HG02840 (cell line): ENCODE results near the gene TBC1D2B.

Experiments
- ATAC-seq: cut with Tn5 transposase; IDR thresholded peaks from one replicate; pipeline ENCODE4 v1.9.1; 2021; ENCODE audit warnings: mild to moderate bottlenecking, moderate library complexity, moderate number of reproducible peaks; ENCODE audit not compliant: unreplicated experiment, low FRiP score

TBC1D2B gene

GRCh38 chr15:78077053-78077870, at the start of gene TBC1D2B:
Gene TBC1D2B, minus strand, starts transcription at chr15:78077711. Its CDS starts 59 bp downstream, at chr15:78077652.
- no peak for ATAC-seq

DNA sequence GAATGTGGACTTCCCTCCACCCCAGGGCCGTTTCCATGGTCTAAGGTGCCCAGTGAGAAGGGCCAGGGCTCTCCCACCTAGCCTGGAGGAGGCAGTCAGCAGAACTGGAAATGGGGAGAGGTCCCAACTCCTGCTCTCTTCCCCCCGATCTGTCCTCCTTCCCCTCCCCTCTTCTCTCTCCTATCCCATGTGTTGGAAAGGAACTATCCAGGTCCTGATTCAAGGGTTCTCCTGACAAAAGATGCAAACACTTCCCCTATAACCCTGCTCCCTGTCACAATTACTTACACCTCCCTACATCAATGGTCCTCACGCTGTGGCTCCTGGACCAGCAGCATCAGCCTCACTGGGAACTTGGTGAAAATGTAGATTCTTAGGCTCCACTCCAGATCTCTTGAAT, 47.8 kb upstream of the TBC1D2B start:
- ATAC-seq = no peak

- ATAC-seq = no peak
Observed at GRCh38 chr15:78120523-78120922, 43.0 kb upstream of the TBC1D2B start.

GRCh38 chr15:78112551-78112950, 35.0 kb upstream of the TBC1D2B start:
- ATAC-seq = no peak

DNA sequence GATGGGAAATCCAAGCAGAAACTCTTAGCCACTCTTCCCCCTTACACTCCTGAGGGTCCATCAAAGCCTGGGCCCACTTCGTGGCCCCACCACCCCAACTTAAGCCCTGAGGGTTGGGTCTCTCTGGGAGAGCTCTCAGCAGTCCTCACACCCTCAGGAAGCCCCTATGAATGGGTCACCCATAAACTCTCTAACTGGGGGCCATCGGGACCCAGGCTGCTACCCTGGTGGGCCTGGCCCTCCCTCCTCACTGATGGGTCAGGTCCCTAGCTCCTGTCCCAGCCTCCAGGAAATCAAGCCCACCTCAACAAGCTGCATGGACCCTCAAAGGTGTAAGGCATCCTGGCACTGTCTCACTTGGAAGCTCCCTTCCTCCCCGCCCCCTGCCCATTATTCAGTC, 34.3 kb upstream of the TBC1D2B start:
- ATAC-seq = no peak

- ATAC-seq = no peak
Observed at GRCh38 chr15:78110916-78111475, 33.5 kb upstream of the TBC1D2B start.

DNA sequence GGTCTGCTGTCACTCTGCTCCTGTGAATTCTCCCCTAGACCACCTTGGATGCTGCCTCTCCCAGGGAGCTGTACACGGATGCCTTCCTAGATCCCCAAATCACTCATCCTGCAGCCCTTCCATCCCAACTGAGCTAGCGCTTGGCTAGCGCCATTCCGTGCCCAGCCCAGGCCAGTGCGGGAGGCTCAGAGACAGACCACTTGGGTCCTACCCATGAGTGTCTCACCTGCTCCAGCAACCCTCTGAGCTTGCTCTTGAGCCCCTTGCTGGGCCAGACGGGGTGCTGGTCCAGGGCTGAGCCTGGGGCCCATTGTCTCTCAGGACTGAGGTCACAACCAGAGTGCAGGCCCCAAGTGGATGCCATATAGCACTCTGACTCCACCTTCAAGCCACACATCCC, 32.6 kb upstream of the TBC1D2B start:
- ATAC-seq = no peak

DNA sequence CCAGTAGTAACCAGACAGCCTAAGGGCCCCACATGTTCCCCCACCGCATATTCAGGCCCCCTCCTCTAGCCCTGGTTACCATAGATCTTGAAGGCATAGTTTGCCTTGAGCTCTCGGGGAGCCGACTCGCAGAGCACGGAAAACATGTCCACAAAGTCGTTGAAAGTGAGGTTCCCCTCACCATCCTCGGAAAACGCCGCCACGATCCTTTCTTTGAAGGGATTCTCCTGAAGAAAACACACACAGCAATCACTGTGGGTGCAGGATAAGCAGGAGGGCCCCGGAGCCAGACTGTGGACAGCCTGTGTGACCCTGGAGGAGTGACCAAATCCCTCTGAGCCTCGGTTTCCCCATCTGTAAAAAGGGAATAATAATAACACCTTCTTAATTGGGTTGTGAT, 31.6 kb upstream of the TBC1D2B start:
- ATAC-seq = no peak

- no peak for ATAC-seq
Observed at GRCh38 chr15:78108300-78109084, 31.0 kb upstream of the TBC1D2B start.

GRCh38 chr15:78107471-78107870, 30.0 kb upstream of the TBC1D2B start:
- no peak for ATAC-seq

DNA sequence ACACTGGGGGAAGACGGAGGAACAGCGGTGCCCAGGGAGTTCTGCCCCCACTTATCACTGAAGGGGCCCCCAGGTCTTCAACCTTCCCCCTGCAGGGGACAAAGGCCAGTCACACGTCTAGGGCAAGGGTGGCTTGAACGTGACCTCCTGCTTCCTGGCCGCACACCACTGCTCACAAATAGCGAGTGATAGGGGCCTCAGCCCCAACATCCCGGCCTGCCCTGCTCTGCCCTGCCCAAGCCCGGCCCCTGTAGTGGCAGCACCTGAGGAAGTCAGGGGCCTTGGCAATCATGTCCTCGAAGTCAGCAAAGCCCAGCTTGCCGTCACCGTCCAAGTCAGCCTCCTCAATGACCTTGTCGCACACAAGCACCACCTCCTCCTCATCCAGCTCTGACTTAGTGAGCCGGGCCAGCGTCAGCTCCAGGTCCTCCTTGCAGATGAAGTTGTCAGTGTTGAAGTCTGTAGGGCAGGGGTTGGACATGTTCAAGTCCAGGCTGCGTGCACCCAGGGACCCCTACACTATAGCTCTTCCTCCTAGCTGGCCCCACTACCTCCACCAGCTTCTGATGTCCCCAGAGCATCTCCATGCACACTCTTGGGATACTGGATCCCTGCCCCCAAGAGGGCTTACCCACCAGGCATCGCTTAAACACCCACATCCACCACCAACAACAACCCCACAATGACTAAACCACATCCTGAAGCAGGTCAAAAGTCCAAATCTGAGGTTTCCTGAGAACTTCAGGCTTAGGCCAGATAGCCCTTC, 28.1 kb upstream of the TBC1D2B start:
- ATAC-seq = no peak

DNA sequence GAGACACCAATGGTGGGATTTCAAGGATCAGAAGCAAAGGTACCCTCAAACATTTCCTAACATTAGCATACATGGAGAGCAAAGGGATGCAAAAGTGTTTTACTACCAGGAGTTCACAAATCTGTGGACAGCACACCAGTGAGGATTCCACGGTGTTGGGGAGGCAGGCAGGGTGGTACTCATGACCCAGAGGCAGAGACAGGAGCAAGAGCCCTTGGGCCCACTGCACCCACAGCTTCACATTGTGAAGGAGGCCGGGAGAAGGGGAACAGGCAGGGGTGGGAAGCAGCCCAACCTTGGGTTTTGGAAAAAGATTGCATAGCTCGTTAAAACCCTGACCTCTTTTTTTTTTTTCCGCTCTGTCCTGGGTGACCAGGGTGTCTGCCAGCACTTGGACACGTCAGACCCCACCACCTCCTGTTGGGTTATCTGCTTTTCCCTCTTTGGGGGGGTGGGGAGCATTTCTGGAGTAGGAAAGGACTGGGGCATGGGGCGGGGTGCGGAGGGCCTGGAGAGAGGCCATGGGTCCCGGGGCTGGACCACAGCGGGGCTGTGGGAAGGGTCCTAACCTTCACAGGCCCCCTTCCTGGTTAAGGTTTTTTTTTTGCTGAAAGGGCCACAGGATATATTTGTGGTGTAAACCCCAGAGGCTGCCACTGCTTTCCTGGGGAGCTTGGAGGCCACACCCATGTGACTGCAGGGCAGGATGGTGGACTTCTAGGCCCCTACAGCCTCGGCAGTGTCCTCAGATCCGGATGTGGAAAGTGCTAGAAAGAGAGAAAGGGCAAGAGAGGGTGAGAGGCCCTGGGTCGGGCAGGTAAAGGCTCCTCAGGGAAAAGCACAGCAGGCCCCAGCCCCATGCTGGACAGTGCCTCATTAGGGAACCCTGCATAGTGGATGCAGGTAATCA, 27.3 kb upstream of the TBC1D2B start:
- ATAC-seq = no peak

DNA sequence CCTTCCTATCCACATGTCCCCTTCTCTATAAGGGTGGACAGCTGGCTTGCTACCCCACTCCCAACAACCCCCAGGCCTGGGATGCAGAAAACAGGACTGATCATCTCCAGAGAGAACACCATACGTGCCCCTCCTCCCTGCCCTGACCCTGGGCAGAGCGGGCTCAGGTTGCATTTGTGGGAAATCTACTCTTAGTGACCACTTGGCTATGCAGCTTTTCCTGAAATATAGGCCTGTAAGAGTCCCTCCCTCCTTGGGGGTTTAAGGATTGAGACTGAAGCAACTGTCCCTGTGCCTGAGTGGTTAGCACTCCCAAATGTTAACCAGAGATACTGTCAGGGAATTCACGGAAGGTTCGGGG, 26.6 kb upstream of the TBC1D2B start:
- ATAC-seq = no peak

DNA sequence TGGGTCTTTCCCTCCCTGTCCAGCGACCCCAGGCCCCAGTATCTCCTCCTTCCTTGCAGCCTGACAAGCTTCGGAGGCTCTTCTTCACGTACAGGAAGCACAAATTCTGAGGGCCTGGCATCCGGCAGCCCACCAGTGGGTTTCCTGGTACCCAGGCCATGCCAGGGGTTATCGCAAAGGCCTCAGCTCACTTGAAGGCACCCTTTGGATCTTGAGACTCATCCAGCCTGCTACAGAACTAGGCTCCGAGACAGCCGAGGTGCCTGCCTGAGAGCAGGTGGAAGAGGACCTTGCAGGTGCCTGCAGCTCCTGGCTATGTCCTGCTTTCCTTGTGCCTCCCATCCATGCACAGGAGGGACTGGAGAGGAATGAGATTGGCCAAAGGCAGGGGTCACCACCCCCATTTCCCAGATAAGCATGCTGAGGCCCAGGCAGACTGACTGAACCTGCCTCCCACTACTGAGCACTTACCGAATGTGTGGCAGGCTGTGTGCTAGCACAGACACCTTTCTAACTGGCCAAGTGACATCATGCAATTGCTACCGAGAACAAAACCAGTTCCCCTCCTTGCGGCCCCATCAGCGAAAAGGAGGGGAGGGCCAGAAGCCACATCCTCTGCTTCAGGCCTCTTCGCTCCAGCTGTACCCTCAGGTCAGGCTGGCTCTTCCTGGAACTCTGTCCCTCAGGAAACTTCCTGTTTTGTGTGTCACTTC, 26.1 kb upstream of the TBC1D2B start:
- no peak for ATAC-seq

GRCh38 chr15:78102741-78103140, 25.2 kb upstream of the TBC1D2B start:
- ATAC-seq = no peak

DNA sequence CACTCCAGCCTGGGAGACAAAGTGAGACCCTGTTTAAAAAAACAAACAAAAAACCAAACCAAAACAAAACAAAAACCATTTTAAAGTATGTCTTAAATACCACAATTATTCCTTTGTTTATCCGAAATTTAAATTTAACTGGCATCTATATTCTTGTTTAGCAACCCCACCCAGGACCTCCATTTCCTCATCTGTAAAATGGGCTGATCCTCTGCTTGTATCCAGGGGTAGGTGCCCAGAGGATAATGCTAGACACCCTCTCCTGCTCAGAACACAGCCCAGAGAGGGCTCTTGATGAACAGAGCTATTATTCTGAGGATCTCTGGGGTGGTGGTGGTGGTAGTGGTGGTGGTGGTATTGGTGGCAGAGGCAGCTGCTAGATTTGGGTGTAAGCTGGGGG, 24.7 kb upstream of the TBC1D2B start:
- ATAC-seq = no peak

GRCh38 chr15:78101423-78102105, 24.1 kb upstream of the TBC1D2B start:
- ATAC-seq = no peak

GRCh38 chr15:78100886-78101285, 23.4 kb upstream of the TBC1D2B start:
- no peak for ATAC-seq
